Epithelial cell of proximal tubule (primary cell): ENCODE measurements around the gene PDPK1. TPM values are rescaled to one million over a fixed set of nuclear protein-coding genes. Genes with fewer than 3 reads are reported as not detected.
"Not testable (repeated sequence)": the region's sequence is repeated elsewhere in the genome, so short reads cannot be mapped to it uniquely, and the experiment has no call there.

Source experiments
- DNase-seq: peaks from one replicate; pipeline ENCODE4 v3.0.0-alpha.2; 2011; ENCODE audit warnings: low read depth
- H3K4me3 ChIP-seq: 2 replicates; pipeline ENCODE4 v1.5.1; 2011; ENCODE audit warnings: low read depth, mild to moderate bottlenecking, low read length
- total RNA-seq: library from RNA; depleted of rRNA; stranded (reverse); fragments of >200 nt; gene quantifications from 2 replicates; pipeline ENCODE4 v1.2.3, GENCODE V29; 2015
- TF ChIP-seq, protein P1 (sequence below): conservative IDR thresholded peaks from 2 replicates; pipeline ENCODE4 v1.5.1; 2012; ENCODE audit warnings: low read depth, mild to moderate bottlenecking, low read length

PDPK1 gene
- total RNA-seq, 1 donor from 2014 or later, result 16.5 TPM

DNA sequence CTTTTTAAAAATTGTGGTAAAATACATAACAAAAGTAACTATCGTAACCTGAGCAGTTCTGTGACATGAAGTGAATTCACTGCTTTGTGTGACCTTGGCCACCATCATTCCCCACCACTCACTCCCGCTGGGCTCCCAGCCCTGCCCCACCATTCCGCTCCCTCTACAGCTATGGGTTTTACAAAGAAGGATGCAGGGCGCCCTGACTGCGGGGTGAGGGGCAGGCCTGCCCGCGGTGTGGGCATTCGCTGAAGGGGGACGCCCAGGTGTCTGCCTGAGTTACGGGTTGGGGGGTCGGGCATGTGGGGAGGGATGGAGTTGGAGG lies 6.5 kb upstream of the PDPK1 start, which contains the start of gene CEMP1:
Gene CEMP1, minus strand, starts transcription at position 38 of the 325 bp plus-strand sequence. CDS start 335 bp downstream, outside the sequence.
- TF ChIP-seq, protein P1, sequence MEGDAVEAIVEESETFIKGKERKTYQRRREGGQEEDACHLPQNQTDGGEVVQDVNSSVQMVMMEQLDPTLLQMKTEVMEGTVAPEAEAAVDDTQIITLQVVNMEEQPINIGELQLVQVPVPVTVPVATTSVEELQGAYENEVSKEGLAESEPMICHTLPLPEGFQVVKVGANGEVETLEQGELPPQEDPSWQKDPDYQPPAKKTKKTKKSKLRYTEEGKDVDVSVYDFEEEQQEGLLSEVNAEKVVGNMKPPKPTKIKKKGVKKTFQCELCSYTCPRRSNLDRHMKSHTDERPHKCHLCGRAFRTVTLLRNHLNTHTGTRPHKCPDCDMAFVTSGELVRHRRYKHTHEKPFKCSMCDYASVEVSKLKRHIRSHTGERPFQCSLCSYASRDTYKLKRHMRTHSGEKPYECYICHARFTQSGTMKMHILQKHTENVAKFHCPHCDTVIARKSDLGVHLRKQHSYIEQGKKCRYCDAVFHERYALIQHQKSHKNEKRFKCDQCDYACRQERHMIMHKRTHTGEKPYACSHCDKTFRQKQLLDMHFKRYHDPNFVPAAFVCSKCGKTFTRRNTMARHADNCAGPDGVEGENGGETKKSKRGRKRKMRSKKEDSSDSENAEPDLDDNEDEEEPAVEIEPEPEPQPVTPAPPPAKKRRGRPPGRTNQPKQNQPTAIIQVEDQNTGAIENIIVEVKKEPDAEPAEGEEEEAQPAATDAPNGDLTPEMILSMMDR, result no peak
- H3K4me3 ChIP-seq, result peak within 1 kb of the TSS; percentile 68
- no peak for DNase-seq

DNA sequence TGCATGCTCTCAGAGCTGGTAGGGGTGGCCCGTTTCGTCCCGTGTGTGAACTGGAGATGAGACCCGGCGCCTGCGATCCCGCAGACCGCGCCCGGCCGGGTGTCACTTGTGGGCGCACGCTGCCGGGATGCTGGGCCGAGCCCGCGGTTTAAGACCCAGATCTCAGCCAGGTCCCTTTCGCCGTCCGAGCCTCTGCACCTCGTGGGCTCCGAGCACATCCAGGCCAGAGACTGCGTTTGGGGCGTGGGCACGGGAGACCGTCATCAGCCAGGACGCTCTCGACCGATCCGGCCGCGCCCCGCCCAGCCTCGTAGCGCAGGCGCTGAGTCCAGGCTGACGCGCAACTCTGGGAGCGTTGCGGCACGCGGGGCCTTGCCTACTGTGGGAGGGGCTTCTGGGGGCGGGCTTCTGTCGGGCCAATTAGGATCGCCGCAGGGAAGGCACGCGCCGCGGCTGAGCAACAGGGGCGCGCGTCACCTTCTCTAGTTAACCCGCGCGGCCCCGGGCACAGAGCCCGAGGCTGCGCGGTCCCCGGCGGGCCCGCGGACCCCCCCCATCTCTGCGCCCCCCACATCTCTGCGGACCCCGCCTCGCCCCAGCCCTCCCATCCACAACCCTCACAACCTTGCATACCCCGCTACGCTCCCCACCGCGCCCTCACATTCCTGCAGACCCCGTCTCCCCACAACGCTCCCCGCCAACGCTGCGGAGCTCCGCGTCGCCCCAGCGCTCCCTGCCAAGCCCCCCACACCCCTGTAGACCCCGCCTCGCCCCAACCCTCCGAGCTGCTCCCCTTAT lies 5.9 kb upstream of the PDPK1 start:
- TF ChIP-seq, protein P1, result no peak
- peak overlapping the region; percentile 68 for H3K4me3 ChIP-seq
- no peak for DNase-seq

DNA sequence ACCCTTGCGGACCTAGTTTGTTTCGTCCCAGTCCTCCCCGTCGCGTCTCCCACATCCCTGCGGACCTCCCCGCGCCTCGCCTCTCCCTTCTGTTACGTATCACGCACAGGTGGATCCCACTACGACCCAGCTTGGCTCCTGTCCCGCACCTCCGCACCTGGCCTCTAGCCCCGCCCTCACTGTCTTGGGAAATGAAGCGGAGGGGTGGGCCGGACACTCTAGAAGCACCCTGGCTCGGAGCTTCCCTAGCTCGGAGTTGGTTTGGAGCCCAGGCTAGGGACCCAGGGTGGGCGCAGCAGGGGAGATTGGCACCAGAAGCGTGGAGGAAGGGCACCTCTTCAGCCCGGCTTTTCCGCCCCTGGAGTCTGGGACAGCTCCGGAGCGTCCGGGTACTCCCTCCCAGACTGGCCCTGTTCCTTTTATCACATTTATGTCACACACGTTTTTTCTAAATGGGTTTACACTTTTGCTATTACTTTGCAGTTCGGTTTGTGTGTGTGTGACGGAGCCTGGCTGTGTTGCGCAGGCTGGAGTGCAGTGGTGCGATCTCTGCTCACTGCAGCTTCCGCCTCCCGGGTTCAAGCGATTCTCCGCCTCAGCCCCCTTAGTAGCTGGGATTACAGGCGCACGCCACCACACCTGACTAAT lies 5.2 kb upstream of the PDPK1 start:
- peak overlapping the region; percentile 68 for H3K4me3 ChIP-seq
- TF ChIP-seq, protein P1, result no peak
- DNase-seq, result no peak

DNA sequence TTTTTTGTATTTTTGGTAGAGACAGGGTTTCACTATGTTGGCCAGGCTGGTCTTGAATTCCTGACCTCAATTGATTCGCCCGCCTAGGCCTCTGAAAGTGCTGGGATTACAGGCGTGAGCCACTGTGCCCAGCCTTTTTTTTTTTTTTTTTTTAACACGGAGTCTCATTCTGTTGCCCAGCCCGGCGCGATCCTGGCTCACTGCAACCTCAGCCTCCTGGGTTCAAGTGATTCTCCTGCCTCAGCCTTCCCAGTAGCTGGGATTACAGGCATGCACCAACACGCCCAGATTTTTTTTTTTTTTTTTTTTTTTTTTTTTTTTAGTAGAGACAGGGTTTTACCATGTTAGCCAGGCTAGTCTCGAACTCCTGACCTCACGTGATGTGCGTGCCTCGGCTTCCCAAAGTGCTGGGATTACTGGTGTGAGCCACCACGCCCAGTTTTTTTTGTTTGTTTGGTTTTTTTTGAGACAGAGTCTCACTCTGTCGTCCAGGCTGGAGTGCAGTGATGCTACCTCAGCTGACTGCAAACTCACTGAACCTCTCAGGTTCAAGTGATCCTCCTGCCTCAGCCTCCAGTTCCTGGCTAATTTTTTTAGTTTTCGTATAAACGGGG lies 4.6 kb upstream of the PDPK1 start:
- peak overlapping the region; percentile 68 for H3K4me3 ChIP-seq

DNA sequence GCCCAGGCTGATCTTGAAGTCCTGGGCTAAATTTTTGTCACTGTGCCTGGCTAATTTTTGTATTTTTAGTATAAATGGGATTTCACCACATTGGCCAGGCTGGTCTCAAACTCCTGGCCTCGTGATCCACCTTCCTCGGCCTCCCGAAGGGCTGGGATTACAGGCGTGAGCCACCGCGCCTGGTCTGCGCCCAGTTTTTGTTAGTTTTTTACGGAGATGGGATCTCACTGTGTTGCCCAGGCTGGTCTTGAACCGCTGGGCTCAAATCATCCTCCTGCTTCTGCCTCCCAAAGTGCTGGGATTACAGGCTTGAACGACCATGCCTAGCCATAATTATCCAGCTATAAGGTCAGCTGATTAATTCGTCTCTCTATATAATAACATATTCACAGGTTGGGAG lies 3.9 kb upstream of the PDPK1 start:
- TF ChIP-seq, protein P1, result no peak
- no peak for DNase-seq
- H3K4me3 ChIP-seq, result no peak overlapping the region

More for the DNA sequence above, 4.6 kb upstream of the PDPK1 start:
- DNase-seq, result not testable (repeated sequence)

DNA sequence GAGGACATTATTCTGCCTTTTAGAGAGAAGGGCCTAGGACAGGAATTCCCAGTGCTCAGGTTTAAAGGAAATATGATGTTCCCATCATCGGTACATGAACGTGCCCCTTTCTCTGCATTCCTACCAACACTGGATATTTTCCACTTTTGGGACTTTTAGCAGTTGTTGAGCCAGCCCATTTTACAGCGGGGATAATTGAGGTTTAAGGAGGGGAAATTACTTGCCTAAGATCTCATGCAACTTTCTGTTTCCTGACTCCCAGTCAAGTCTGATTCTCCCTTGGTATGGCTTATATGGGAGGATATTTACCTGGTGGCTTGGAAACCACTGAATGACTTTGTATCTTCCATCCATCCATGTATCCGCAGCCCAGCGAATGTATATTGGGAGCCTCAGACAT lies 3.5 kb upstream of the PDPK1 start:
- DNase-seq, H3K4me3 ChIP-seq: not testable (repeated sequence)

DNA sequence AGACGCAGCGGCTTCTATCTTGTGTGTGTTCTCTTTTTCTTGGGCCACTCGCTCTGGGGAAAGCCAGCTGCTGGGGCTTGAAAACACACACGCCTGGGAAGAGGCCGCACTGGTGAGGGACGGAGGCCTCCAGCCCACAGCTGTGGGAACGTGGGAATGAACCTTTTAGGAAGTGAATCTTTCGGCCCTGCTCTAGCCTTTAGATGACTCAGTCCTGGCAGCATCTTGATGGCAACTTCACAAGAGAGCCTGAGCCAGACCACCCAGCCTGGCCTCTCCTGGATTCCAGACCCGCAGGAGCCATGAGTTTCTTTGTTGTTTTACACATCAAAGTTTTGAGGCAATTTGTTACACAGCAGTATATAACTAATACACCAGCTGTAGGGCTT lies 2.2 kb upstream of the PDPK1 start:
- no peak overlapping the region for H3K4me3 ChIP-seq
- TF ChIP-seq, protein P1, result no peak
- no peak for DNase-seq

DNA sequence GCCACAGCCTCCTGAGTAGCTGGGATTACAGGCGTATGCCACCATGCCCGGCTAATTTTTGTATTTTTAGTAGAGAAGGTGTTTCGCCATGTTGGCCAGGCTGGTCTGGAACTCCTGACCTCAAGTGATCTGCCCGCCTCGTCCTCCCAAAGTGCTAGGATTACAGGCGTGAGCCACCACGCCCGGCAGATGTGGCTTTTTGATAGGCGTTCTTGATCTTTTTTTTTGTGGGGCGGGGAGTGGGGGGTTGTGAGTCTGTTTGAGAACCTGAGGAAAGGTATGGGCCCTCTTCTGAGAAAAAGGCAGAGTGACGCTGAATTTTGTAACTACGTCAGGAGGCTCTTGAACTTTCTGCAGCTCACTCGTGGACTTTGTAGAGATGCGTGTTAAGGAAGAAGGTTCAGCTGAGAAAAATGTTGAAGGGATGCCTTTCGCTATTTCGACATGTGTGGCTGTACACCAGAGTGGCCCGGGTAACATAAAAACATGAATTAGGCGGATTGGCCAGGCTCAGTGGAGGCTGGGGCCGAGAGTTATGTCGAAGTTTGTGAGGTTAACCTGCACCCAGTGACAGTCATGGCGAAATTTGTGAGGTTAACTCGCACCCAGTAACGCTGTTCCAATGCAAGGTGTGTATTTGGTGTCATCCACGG lies 1.5 kb downstream of the PDPK1 start:
- DNase-seq, result not testable (repeated sequence)
- H3K4me3 ChIP-seq, result peak overlapping the region; percentile 56
